OCI-LY1 (cell line): ENCODE measurements around the gene ACAA1.

Experiments
- H2AFZ ChIP-seq: fragments of 200-600 bp; sonication (generic), shearing (Covaris generic); 2 replicates; pipeline ENCODE4 v1.6.0; 2014; ENCODE audit warnings: antibody characterized with exemption, mild to moderate bottlenecking, low read length
- H3F3A ChIP-seq: fragments of 200-600 bp; sonication (generic), shearing (Covaris generic); 2 replicates; pipeline ENCODE4 v1.6.0; 2014; ENCODE audit warnings: mild to moderate bottlenecking, antibody characterized with exemption, low read length, moderate library complexity; ENCODE audit not compliant: insufficient read depth
- H3K27ac ChIP-seq: fragments of 200-600 bp; sonication (generic); 2 replicates; pipeline ENCODE4 v1.5.1; 2014; ENCODE audit warnings: low read length, mixed run types, mild to moderate bottlenecking, low read depth; ENCODE audit not compliant: poor library complexity, severe bottlenecking
- H3K27me3 ChIP-seq: fragments of 200-600 bp; sonication (generic); 2 replicates; pipeline ENCODE4 v1.6.0; 2014; ENCODE audit warnings: antibody characterized with exemption, mild to moderate bottlenecking, low read length, moderate library complexity; ENCODE audit not compliant: insufficient read depth
- H3K36me3 ChIP-seq: fragments of 200-600 bp; sonication (generic); 2 replicates; pipeline ENCODE4 v1.6.1; 2014; ENCODE audit warnings: mild to moderate bottlenecking, antibody characterized with exemption, low read length, moderate library complexity, mixed read lengths; ENCODE audit not compliant: insufficient read depth
- H3K4me1 ChIP-seq: fragments of 200-600 bp; sonication (generic); 2 replicates; pipeline ENCODE4 v1.5.1; 2014; ENCODE audit warnings: mild to moderate bottlenecking, low read length, moderate library complexity; ENCODE audit not compliant: insufficient read depth, severe bottlenecking
- H3K4me2 ChIP-seq: fragments of 200-600 bp; sonication (generic), shearing (Covaris generic); 2 replicates; pipeline ENCODE4 v1.6.1; 2014; ENCODE audit warnings: low read length
- H3K4me3 ChIP-seq: fragments of 200-600 bp; sonication (generic); 2 replicates; pipeline ENCODE4 v1.5.1; 2014; ENCODE audit warnings: low read length, low read depth, mild to moderate bottlenecking, mixed read lengths; ENCODE audit not compliant: poor library complexity, severe bottlenecking
- H3K79me2 ChIP-seq: fragments of 200-600 bp; shearing (Covaris generic); 2 replicates; pipeline ENCODE4 v1.6.1; 2016; ENCODE audit warnings: mixed run types, low read length, mixed read lengths; ENCODE audit not compliant: insufficient read depth
- H3K9ac ChIP-seq: fragments of 200-600 bp; sonication (generic), shearing (Covaris generic); 2 replicates; pipeline ENCODE4 v1.6.1; 2014; ENCODE audit warnings: mild to moderate bottlenecking, low read length, mixed read lengths
- H3K9me2 ChIP-seq: fragments of 200-600 bp; sonication (generic), shearing (Covaris generic); 2 replicates; pipeline ENCODE4 v1.6.1; 2014; ENCODE audit warnings: low read depth, mild to moderate bottlenecking, low read length, mixed read lengths
- H3K9me3 ChIP-seq: fragments of 200-600 bp; shearing (Covaris generic); 2 replicates; pipeline ENCODE4 v1.6.1; 2014; ENCODE audit warnings: low read length, mixed read lengths
- H4K20me1 ChIP-seq: fragments of 200-600 bp; sonication (generic), shearing (Covaris generic); 2 replicates; pipeline ENCODE4 v1.6.0; 2016; ENCODE audit warnings: mild to moderate bottlenecking, low read length; ENCODE audit not compliant: insufficient read depth
- EZH2 ChIP-seq: fragments of 200-600 bp; sonication (generic), shearing (Covaris generic); IDR thresholded peaks from 2 replicates; pipeline ENCODE4 v1.8.0; 2017; ENCODE audit warnings: borderline replicate concordance, mixed run types, mild to moderate bottlenecking, antibody characterized with exemption, low read length, moderate library complexity, mixed read lengths
- TF ChIP-seq, protein P1 (sequence below): fragments of 200-600 bp; sonication (generic), shearing (Covaris generic); IDR thresholded peaks from 2 replicates; pipeline ENCODE4 v1.5.1; 2017; ENCODE audit warnings: mild to moderate bottlenecking, antibody characterized with exemption, low read length, moderate library complexity, mixed read lengths

ACAA1 gene

DNA sequence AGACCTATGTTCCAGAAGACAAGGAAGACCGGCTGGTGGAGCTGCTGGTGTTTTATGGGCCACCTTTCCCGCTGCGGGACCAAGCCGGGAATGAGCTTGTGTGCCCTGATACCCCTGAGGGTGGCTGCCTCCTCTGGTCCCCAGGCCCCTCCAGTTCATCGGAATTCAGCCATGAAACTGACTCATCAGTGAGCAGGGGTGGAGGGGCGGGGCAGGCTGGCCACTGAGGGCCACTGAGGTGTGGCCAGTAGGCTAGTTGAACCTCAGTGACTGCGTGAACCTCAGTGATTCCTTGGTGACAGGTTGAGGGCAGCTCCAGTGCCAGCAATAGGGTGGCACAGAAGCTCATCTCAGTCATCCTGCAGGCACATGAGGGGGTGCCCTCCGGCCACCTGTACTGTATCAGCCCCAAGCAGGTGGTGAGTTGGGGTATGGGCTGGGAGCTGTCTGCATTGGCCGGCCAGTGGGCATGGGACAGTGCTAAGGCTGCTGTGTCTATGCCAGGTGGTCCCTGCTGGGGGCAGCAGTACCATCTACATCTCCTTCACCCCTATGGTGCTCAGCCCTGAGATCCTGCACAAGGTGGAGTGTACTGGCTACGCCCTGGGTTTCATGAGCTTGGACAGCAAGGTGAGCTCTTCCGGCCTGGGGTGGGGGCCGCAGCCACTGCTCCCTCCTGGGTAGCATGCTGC lies 20.3 kb downstream of the ACAA1 start:
- no peak overlapping the region for H3K9ac ChIP-seq
- TF ChIP-seq, protein P1, sequence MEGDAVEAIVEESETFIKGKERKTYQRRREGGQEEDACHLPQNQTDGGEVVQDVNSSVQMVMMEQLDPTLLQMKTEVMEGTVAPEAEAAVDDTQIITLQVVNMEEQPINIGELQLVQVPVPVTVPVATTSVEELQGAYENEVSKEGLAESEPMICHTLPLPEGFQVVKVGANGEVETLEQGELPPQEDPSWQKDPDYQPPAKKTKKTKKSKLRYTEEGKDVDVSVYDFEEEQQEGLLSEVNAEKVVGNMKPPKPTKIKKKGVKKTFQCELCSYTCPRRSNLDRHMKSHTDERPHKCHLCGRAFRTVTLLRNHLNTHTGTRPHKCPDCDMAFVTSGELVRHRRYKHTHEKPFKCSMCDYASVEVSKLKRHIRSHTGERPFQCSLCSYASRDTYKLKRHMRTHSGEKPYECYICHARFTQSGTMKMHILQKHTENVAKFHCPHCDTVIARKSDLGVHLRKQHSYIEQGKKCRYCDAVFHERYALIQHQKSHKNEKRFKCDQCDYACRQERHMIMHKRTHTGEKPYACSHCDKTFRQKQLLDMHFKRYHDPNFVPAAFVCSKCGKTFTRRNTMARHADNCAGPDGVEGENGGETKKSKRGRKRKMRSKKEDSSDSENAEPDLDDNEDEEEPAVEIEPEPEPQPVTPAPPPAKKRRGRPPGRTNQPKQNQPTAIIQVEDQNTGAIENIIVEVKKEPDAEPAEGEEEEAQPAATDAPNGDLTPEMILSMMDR, result peak; percentile 15; the same call in 1 of the 2 replicates
- TF ChIP-seq EZH2, result no peak
- H3K4me1 ChIP-seq, result no peaks in the 10 kb centered on the region
- H4K20me1 ChIP-seq, result no peaks in the 10 kb centered on the region
- no peaks in the 10 kb centered on the region for H3F3A ChIP-seq
- no peaks in the 10 kb centered on the region for H3K36me3 ChIP-seq
- no peak overlapping the region for H3K4me2 ChIP-seq
- H3K27me3 ChIP-seq, result no peaks in the 10 kb centered on the region
- H2AFZ ChIP-seq, result no peak overlapping the region
- no peaks in the 10 kb centered on the region for H3K9me3 ChIP-seq
- no peaks in the 10 kb centered on the region for H3K9me2 ChIP-seq
- H3K79me2 ChIP-seq, result no peaks in the 10 kb centered on the region
- no peak overlapping the region for H3K4me3 ChIP-seq
- no peak overlapping the region for H3K27ac ChIP-seq

DNA sequence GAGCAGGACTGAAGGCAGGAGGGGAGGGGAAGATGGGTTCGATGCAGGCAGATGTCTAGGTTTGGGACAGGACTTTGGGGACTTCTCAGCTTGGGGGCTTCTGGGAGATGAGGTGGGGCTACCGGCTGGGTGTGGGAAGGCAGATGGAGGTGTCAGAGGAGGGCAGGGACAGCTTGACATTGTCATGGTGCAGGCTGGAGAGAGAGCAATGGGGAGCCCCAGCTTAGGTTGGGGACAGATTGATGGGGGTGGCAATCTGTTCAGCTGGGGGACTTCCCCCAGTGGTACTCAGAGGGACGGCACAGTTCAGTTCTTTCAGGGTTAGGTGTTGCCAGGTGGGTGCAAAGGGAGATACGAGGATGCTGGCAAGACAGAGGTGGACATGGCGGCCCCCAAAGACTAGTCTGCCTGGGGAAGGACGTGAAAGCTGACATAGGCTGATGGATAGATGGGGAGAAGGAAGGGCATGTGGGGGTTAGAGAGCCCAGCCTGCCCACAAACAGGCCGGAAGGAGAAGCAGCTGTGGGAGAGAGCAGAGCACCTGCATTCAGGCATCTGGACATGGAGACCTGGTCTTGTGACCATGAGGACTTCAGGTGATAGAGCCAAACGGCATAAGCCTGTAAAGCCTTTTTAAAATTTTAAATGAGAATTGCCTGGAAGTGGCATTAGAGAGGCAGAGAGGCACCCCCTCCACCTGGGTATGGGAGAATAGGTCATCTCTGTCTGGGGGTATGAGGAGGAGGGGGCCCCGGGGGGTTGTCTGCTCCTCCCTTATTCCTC lies 21.1 kb downstream of the ACAA1 start:
- Histone ChIP-seq H2AFZ (no peak overlapping the region), H4K20me1 (no peaks in the 10 kb centered on the region), H3K36me3 (no peaks in the 10 kb centered on the region), H3K9me2 (no peaks in the 10 kb centered on the region), H3K27me3 (no peaks in the 10 kb centered on the region), H3K9ac (no peak overlapping the region), H3K4me2 (no peak overlapping the region), H3K27ac (no peak overlapping the region), H3F3A (no peaks in the 10 kb centered on the region), H3K4me1 (no peaks in the 10 kb centered on the region), H3K9me3 (no peaks in the 10 kb centered on the region), H3K79me2 (no peaks in the 10 kb centered on the region), H3K4me3 (no peak overlapping the region)
- TF ChIP-seq EZH2, result no peak
- TF ChIP-seq, protein P1, result no peak

DNA sequence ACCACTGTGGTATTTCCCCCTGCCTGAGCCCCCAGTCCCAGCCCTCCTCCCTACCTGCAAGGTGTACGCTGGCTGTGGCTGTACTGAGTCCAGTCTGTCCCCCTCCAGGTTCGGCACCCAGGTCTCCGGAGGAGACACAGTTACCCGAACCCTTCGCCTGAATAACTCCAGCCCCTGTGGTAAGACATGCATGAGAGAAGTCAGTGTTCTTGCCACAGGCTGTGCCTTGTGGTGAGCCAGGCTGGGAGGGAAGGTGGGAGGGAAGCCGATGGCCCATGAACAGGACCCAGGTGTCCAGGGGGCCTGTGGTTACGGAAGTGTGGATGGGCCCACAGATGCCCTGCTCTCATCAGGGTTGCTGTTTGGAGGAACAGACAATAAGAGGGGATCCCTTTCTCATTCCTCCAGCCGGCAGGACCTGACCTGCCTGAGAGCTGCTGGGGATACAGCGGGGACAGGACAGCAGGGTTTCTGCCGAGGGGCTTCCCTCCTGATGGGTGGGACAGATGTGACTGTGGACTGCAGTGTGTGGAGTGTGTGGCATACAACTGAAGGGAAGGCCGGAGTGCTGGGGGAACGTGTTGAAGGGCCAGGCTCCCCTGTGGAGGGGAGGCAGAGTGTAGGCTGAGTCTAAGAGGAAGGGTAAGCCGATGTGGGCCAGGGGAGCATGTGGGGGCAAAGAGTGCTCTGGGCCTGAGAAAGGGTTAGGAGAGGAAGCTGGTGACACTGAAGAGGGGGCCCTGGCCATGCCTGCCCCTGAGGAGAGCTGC lies 21.9 kb downstream of the ACAA1 start:
- Histone ChIP-seq H3K27ac (no peak overlapping the region), H3F3A (no peaks in the 10 kb centered on the region), H3K4me2 (no peak overlapping the region), H3K9me3 (no peaks in the 10 kb centered on the region), H3K9ac (no peak overlapping the region), H2AFZ (no peak overlapping the region), H3K79me2 (no peaks in the 10 kb centered on the region), H3K4me1 (no peaks in the 10 kb centered on the region), H3K4me3 (no peak overlapping the region), H4K20me1 (no peaks in the 10 kb centered on the region), H3K9me2 (no peaks in the 10 kb centered on the region), H3K27me3 (no peaks in the 10 kb centered on the region), H3K36me3 (no peaks in the 10 kb centered on the region)
- TF ChIP-seq, protein P1, result no peak
- TF ChIP-seq EZH2, result no peak
